ENCODE data around the gene DNAI1. TPM values are rescaled to one million over a fixed set of nuclear protein-coding genes. Genes with fewer than 3 reads are reported as not detected.

The DNAI1 gene
- total RNA-seq, 4 donors from 2014 or later: not detected

GRCh38 chr9:34510497-34511468 lies 52.2 kb downstream of the DNAI1 start:
- no peak for TF ChIP-seq CTCF (IDR thresholded peaks at IDR 0.05)
- no peak for ATAC-seq (ENCODE audit: low FRiP score)
- DNase-seq (ENCODE audit: low spot score): no peak

GRCh38 chr9:34512131-34513078 lies 53.8 kb downstream of the DNAI1 start:
- no peak for DNase-seq (ENCODE audit: low spot score)
- no peak for TF ChIP-seq CTCF (IDR thresholded peaks at IDR 0.05)
- no peak for ATAC-seq (ENCODE audit: low FRiP score)

- ATAC-seq (ENCODE audit: low FRiP score) (no peak), DNase-seq (ENCODE audit: low spot score) (no peak)
- no peak for TF ChIP-seq CTCF (IDR thresholded peaks at IDR 0.05)
Observed at GRCh38 chr9:34513567-34514214, 55.1 kb downstream of the DNAI1 start.

- DNase-seq (ENCODE audit: low spot score) (no peak), ATAC-seq (ENCODE audit: low FRiP score) (no peak)
- no peak for TF ChIP-seq CTCF (IDR thresholded peaks at IDR 0.05)
Observed at GRCh38 chr9:34514401-34514800, 55.8 kb downstream of the DNAI1 start.

GRCh38 chr9:34514816-34515215 lies 56.2 kb downstream of the DNAI1 start:
- DNase-seq (ENCODE audit: low spot score) (no peak), ATAC-seq (ENCODE audit: low FRiP score) (no peak)
- no peak for TF ChIP-seq CTCF (IDR thresholded peaks at IDR 0.05)

GRCh38 chr9:34515959-34516358 lies 57.4 kb downstream of the DNAI1 start:
- no peak for TF ChIP-seq CTCF (IDR thresholded peaks at IDR 0.05)
- no peak for ATAC-seq (ENCODE audit: low FRiP score)
- DNase-seq (ENCODE audit: low spot score): no peak
